Renal cortex interstitium (tissue), 11 donors: Measurements from ENCODE around the gene CADM2. TPM values are rescaled to one million over a fixed set of nuclear protein-coding genes. Genes with fewer than 3 reads are reported as not detected.
"Not testable (repeated sequence)": the region's sequence is repeated elsewhere in the genome, so short reads cannot be mapped to it uniquely, and the experiment has no call there.

ENCODE experiments used
- DNase-seq, 11 donors: peaks; one replicate each; pipeline ENCODE4 v3.0.0-alpha.2; 2013; ENCODE audit warnings: low read depth in 9 of 11, low spot score in 4 of 11; ENCODE audit errors: extremely low read depth in 1 of 11
- polyA plus RNA-seq, 3 donors: library from polyadenylated mRNA; unstranded; fragments of 120-200 nt; gene quantifications; one replicate each; pipeline ENCODE4 v1.2.1, GENCODE V29; 2013; ENCODE audit not compliant: insufficient read length in 3 of 3

Gene CADM2
- polyA plus RNA-seq, 3 donors: 0.67 to 0.82 (median 0.70) TPM

DNA sequence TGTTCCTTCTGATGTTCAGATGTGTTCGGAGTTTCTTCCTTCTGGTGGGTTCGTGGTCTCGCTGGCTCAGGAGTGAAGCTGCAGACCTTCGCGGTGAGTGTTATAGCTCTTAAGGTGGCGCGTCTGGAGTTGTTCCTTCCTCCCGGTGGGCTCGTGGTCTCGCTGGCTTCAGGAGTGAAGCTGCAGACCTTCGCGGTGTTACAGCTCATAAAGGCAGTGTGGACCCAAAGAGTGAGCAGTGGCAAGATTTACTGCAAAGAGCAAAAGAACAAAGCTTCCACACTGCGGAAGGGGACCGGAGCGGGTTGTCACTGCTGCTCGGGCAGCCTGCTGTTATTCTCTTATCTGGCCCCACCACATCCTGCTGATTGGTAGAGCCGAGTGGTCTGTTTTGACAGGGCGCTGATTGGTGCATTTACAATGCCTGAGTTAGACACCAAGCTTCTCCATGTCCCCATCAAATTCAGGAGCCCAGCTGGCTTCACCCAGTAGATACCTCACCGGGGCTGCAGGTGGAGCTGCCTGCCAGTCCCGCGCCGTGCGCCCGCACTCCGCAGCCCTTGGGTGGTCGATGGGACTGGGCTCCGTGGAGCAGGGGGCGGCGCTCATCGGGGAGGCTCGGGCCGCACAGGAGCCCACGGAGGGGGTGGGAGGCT lies 545.5 kb downstream of the CADM2 start:
- not testable (repeated sequence) for DNase-seq

DNA sequence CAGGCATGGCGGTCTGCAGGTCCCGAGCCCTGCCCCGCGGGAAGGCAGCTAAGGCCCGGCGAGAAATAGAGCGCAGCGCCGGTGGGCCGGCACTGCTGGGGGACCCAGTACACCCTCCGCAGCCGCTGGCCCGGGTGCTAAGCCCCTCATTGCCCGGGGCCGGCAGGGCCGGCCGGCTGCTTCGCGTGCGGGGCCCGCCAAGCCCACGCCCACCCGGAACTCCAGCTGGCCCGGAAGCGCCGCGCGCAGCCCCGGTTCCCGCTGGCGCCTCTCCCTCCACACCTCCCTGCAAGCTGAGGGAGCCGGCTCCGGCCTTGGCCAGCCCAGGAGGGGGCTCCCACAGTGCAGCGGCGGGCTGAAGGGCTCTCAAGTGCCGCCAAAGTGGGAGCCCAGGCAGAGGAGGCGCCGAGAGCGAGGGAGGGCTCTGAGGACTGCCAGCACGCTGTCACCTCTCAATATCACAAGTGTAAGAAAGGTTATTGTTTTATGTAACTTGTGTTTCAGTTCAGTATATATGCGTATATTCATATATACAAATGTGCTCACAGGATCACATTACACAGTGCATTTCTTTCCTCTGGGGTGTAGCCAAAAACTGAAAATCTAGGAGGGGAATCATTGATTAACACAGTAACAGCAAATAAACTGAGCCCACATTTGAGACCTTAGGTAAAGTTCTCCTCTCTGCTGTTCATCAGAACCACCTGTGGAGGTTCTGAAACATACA lies 546.2 kb downstream of the CADM2 start:
- not testable (repeated sequence) for DNase-seq

DNA sequence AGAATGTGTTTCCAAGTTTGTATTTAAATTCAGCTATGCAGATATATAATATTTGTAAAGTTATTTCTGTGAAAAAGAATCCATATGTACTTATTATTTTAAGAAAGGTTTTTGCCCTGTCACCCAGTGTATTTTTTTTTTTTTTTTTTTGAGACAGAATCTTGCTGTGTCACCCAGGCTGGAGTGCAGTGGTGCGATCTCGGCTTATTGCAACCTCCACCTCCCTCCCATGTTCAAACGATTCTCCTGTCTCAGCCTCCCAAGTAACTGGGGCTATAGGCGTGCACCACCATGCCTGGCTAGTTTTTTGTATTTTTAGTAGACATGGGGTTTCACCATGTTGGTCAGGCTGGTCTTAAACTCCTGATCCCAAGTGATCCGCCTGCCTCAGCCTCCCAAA lies 548.3 kb downstream of the CADM2 start:
- not testable (repeated sequence) for DNase-seq

DNA sequence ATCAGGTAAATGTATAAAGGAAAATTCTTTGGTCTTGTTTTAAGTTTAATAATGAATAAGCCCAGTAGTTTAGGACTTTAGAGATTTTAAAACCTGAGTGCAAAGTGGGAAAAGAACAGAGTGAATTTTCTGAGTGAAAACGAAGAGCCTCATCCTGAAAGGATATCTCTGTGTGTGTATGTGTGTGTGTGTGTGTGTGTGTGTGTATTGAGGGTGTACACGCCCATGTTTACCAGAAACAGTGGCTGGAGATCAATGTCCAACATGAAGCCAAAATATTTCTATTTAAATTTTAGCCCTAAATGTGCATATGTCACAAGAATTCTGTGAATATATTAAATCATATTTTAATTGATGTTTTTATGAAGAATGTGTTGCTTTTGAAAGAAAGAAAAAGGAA lies 549.9 kb downstream of the CADM2 start:
- no peak for DNase-seq

GRCh38 chr3:85516146-85516545 lies 557.4 kb downstream of the CADM2 start:
- DNase-seq: no peak

- DNase-seq: no peak
Observed at GRCh38 chr3:85524104-85524503, 565.3 kb downstream of the CADM2 start.

DNA sequence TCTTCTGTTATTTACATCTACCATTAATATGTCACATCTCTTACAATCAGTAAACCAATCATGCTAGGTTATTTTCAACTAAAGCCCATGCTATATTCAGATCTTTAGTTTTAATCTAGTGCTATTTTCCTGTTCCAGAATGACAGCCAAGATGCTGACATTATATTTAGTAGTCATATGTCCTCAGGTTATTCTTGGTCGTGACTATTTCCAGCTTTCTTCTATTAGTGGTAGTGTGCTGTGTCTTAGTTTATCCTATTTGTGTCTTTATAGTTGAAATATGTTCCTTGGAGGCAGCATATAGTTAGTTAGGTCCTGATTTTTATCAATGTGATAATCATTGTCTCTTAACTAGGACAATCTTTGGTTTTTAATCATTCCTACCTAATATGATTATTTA lies 566.5 kb downstream of the CADM2 start:
- no peak for DNase-seq

GRCh38 chr3:85533586-85533985 lies 574.8 kb downstream of the CADM2 start:
- DNase-seq: no peak

- no peak for DNase-seq
Observed at GRCh38 chr3:85535517-85535916, 576.7 kb downstream of the CADM2 start.

DNA sequence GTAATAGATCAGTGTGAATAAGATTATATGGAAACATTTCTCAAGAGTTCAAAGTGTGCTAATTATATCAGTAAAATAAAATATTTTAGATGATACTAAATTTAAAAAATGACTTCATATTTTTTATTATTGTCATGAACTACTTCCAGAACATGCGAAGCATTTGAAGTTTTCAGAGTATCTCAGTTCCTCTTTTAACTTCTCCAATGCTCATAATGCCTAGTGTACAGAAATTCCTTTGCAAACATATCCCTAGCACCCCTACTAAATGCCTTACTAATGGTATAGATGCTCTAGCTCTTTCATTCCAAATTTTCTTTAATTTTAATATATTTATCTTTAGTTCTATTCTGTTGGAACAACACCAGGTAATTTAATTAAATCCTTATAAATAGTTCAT lies 580.4 kb downstream of the CADM2 start:
- no peak for DNase-seq

DNA sequence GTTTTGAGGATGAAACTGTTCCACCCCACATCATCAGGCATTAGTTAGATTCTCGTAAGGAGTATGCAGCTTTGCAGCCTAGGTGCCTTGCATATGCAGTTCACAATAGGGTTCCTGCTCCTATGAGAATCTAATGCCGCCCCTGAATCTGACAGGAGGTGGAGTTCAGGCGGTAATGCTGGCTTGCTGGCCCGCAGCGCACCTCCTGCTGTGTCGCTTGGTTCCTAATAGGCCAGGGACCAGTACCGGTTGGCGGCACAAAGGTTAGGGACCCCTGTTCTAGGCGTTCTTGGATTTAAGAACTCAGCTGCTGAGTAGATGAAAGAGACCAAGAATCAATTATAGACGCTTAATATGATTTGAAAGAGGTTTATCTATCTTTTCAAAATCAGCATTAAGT lies 595.4 kb downstream of the CADM2 start:
- no peak for DNase-seq

GRCh38 chr3:85560088-85560785 lies 601.4 kb downstream of the CADM2 start:
- no peak for DNase-seq

- peak in 4 of 11 donors; percentile 8 to 13 (median 10) for DNase-seq
Observed at GRCh38 chr3:85567071-85567676, 608.4 kb downstream of the CADM2 start.

GRCh38 chr3:85570819-85571218 lies 612.0 kb downstream of the CADM2 start:
- DNase-seq: no peak

- DNase-seq: no peak
Observed at GRCh38 chr3:85571835-85572234, 613.0 kb downstream of the CADM2 start.

DNA sequence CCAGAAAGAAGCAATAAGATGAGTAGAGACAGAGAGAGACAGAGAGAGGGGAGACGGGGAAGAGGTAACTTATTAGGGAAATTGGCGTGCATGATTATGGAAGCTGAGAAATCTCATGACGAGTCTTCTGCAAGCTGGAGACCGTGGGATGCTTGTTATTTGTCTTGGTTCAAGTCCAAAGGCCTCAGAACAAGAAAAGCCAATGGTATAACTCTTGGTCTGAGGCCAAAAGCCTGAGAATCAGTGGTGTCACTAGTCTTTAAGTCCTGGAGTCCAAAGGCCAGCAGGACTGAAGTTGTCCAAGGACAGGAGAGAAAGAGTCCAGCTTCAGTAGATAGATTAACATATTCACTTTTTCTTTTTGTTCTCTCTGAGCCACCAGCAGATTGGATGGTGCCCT lies 613.6 kb downstream of the CADM2 start:
- no peak for DNase-seq

- DNase-seq: no peak
Observed at GRCh38 chr3:85572978-85573377, 614.2 kb downstream of the CADM2 start.

GRCh38 chr3:85574006-85574705 lies 615.4 kb downstream of the CADM2 start:
- no peak for DNase-seq

DNA sequence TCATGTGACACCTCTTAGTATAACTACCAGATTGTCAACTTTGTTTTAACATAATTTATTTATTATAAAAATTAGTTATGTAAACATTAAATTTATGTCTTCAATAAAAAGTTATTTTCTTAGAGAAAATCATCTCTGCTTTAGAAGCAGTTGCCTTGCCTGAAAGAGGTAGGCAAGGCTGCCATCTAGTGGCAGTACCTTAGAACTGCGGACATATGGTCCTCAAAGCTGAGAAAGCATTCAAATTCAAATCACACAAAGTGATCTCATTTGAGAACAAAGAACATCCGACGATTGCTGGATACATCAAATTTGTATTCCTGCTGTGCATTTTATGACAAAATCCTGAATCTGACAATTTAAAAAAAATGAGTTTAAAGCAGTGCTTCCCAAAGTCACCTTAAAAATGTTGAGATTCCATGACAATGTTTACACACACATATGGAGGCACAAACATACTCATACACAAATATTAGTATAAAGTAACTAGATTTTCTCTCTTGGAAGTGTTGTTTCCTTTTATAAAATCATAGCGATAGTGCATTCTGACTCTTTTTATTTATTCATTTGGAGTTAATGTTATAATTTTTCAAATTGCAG lies 617.4 kb downstream of the CADM2 start:
- peak; percentile 11 to 57 (median 32) for DNase-seq
